Suppressor macrophage treated with lipopolysaccharide for 4 hours (primary cell): ENCODE data around the gene ERRFI1.

Source experiments
- DNase-seq: peaks from one replicate; pipeline ENCODE4 v3.0.0-alpha.2; 2020

Gene ERRFI1

GRCh38 chr1:8018492-8019228 lies 7.4 kb downstream of the ERRFI1 start:
- no peak for DNase-seq

- no peak for DNase-seq
Measured at GRCh38 chr1:8017495-8018197, 8.5 kb downstream of the ERRFI1 start.

GRCh38 chr1:8016895-8017241 lies 9.2 kb downstream of the ERRFI1 start:
- no peak for DNase-seq

- no peak for DNase-seq
Measured at GRCh38 chr1:8016210-8016894, 9.8 kb downstream of the ERRFI1 start.

- no peak for DNase-seq
Measured at GRCh38 chr1:8015809-8016165, 10.3 kb downstream of the ERRFI1 start.

- peak; percentile 78 for DNase-seq
Measured at GRCh38 chr1:8015036-8015808, 10.9 kb downstream of the ERRFI1 start.

GRCh38 chr1:8014381-8014988 lies 11.6 kb downstream of the ERRFI1 start:
- DNase-seq: no peak

GRCh38 chr1:8013800-8014199 lies 12.3 kb downstream of the ERRFI1 start:
- DNase-seq: no peak

- no peak for DNase-seq
Measured at GRCh38 chr1:8013399-8013798, 12.7 kb downstream of the ERRFI1 start.

- no peak for DNase-seq
Measured at GRCh38 chr1:8012955-8013354, 13.2 kb downstream of the ERRFI1 start.

- no peak for DNase-seq
Measured at GRCh38 chr1:8011923-8012858, 13.9 kb downstream of the ERRFI1 start.

GRCh38 chr1:8011016-8011415 lies 15.1 kb downstream of the ERRFI1 start:
- no peak for DNase-seq

GRCh38 chr1:8010080-8010664 lies 15.9 kb downstream of the ERRFI1 start:
- no peak for DNase-seq

- no peak for DNase-seq
Measured at GRCh38 chr1:8009043-8010002, 16.8 kb downstream of the ERRFI1 start.

- DNase-seq: no peak
Measured at GRCh38 chr1:8006037-8006963, 19.8 kb downstream of the ERRFI1 start.

- peak; percentile 81 for DNase-seq
Measured at GRCh38 chr1:8004803-8005573, 21.1 kb downstream of the ERRFI1 start.

- DNase-seq: no peak
Measured at GRCh38 chr1:8004113-8004802, 21.9 kb downstream of the ERRFI1 start.
